ENCODE measurements around the gene DEPDC1B.

DNA sequence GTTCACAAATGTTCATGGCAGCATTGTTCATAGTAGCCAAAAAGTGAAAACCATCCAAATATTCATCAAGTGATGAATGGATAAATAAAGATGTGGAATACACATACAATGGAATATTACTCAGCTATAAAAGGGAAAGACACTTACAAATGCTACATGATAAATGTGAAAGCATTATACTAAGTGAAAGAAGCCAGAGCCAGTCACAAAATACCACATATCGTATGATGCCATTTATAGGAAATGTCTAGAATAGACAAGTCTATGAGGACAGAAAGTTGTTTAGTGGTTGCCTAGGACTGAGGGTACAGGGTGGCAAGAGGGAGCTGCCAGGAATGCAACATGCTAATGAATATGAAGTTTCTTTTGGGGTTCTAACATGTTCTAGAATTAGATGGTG, 148.7 kb downstream of the DEPDC1B start:
- no peak for TF ChIP-seq EZH2 (IDR thresholded peaks at IDR 0.05; ENCODE audit: insufficient read depth, poor library complexity, severe bottlenecking)
- no peak for TF ChIP-seq EZH2phosphoT487 (IDR thresholded peaks at IDR 0.05; ENCODE audit: insufficient read depth, low read depth)
